HEK293 (cell line): ENCODE data around the gene RBMS1.

Experiments
- CTCF ChIA-PET: fragments of 350-600 bp; formaldehyde crosslinking; extraction: SDS; loops from one replicate; lab custom pipeline; 2021; ENCODE audit warnings: antibody characterized with exemption; lab: Yijun Ruan, JAX
- POLR2A ChIA-PET: fragments of 300-600 bp; formaldehyde crosslinking; extraction: SDS; loops from one replicate; lab custom pipeline; 2020; ENCODE audit warnings: antibody characterized with exemption, inconsistent platforms; lab: Yijun Ruan, JAX
- H3K27ac ChIP-seq: fragments of 200-500 bp; sonication (Bioruptor generic); 2 replicates; pipeline ENCODE4 v1.5.1; 2014; ENCODE audit warnings: low read depth, low read length, control low read depth, inconsistent platforms; ENCODE audit errors: extremely low read depth
- H3K36me3 ChIP-seq, 2 experiments: fragments of 200-500 bp in 1 of 2; sonication (Bioruptor generic) in 1 of 2; 1 replicate in 1 of 2; 2 replicates in 1 of 2; pipeline ENCODE4 v1.5.1; 2014 to 2017; ENCODE audit warnings: inconsistent platforms in 2 of 2, low read length in 2 of 2; ENCODE audit not compliant: control insufficient read depth in 2 of 2, insufficient read depth in 1 of 2
- H3K4me1 ChIP-seq: fragments of 200-500 bp; sonication (Bioruptor generic); 2 replicates; pipeline ENCODE4 v1.5.1; 2014; ENCODE audit warnings: mild to moderate bottlenecking, low read length, inconsistent platforms; ENCODE audit not compliant: control insufficient read depth, insufficient read depth
- H3K4me3 ChIP-seq: 2 replicates; pipeline ENCODE4 v1.5.1; 2011; ENCODE audit warnings: low read depth, mild to moderate bottlenecking, control low read depth, low read length, moderate library complexity
- H3K9me3 ChIP-seq: fragments of 200-500 bp; sonication (Bioruptor generic); 2 replicates; pipeline ENCODE4 v1.5.1; 2014; ENCODE audit warnings: low read depth, low read length, inconsistent platforms; ENCODE audit not compliant: control insufficient read depth, insufficient read depth
- GLIS2 ChIP-seq: fragments of 450-650 bp; formaldehyde crosslinking; IDR thresholded peaks from 2 replicates; pipeline ENCODE4 v1.5.1; 2016; ENCODE audit warnings: missing biosample characterization, missing genetic modification characterization
- HIC1 ChIP-seq: fragments of 450-650 bp; formaldehyde crosslinking; IDR thresholded peaks from 2 replicates; pipeline ENCODE4 v1.5.1; 2016; ENCODE audit warnings: missing biosample characterization, missing genetic modification characterization
- INSM2 ChIP-seq: fragments of 450-650 bp; formaldehyde crosslinking; IDR thresholded peaks from 2 replicates; pipeline ENCODE4 v1.5.1; 2016; ENCODE audit warnings: missing biosample characterization, missing genetic modification characterization
- KLF1 ChIP-seq: fragments of 450-650 bp; formaldehyde crosslinking; IDR thresholded peaks from 2 replicates; pipeline ENCODE4 v1.5.1; 2016; ENCODE audit warnings: missing biosample characterization, missing genetic modification characterization
- KLF9 ChIP-seq: fragments of 450-650 bp; formaldehyde crosslinking; IDR thresholded peaks from 2 replicates; pipeline ENCODE4 v1.5.1; 2016; ENCODE audit warnings: missing biosample characterization, missing genetic modification characterization, low read depth
- OSR2 ChIP-seq: fragments of 450-650 bp; formaldehyde crosslinking; IDR thresholded peaks from 2 replicates; pipeline ENCODE4 v1.5.1; 2016; ENCODE audit warnings: missing biosample characterization, missing genetic modification characterization
- OVOL3 ChIP-seq: fragments of 450-650 bp; formaldehyde crosslinking; IDR thresholded peaks from 2 replicates; pipeline ENCODE4 v1.5.1; 2016; ENCODE audit warnings: missing biosample characterization, missing genetic modification characterization
- SCRT2 ChIP-seq: fragments of 450-650 bp; formaldehyde crosslinking; IDR thresholded peaks from 2 replicates; pipeline ENCODE4 v1.5.1; 2016; ENCODE audit warnings: missing biosample characterization, missing genetic modification characterization
- ZBTB17 ChIP-seq: fragments of 450-650 bp; formaldehyde crosslinking; IDR thresholded peaks from 2 replicates; pipeline ENCODE4 v1.5.1; 2016; ENCODE audit warnings: missing biosample characterization, missing genetic modification characterization
- ZBTB26 ChIP-seq: fragments of 450-650 bp; formaldehyde crosslinking; optimal IDR thresholded peaks from 2 replicates; pipeline ENCODE3; 2016; ENCODE audit warnings: missing biosample characterization, mild to moderate bottlenecking, missing genetic modification characterization
- ZBTB49 ChIP-seq: fragments of 450-650 bp; formaldehyde crosslinking; IDR thresholded peaks from 2 replicates; pipeline ENCODE4 v1.5.1; 2016; ENCODE audit warnings: missing biosample characterization, missing genetic modification characterization, low read depth
- ZNF16 ChIP-seq: fragments of 450-650 bp; formaldehyde crosslinking; IDR thresholded peaks from 2 replicates; pipeline ENCODE4 v1.5.1; 2016; ENCODE audit warnings: low read depth, missing biosample characterization, missing genetic modification characterization
- ZNF184 ChIP-seq: fragments of 450-650 bp; IDR thresholded peaks from 2 replicates; pipeline ENCODE4 v1.5.1; 2018; ENCODE audit warnings: missing biosample characterization, mild to moderate bottlenecking, missing genetic modification characterization
- ZNF341 ChIP-seq: fragments of 450-650 bp; formaldehyde crosslinking; IDR thresholded peaks from 2 replicates; pipeline ENCODE4; 2016; ENCODE audit warnings: low read depth, missing biosample characterization, missing genetic modification characterization
- ZNF350 ChIP-seq: fragments of 450-650 bp; formaldehyde crosslinking; IDR thresholded peaks from 2 replicates; pipeline ENCODE4 v1.5.0; 2017; ENCODE audit warnings: missing biosample characterization, mild to moderate bottlenecking, missing genetic modification characterization
- ZNF391 ChIP-seq: fragments of 450-650 bp; formaldehyde crosslinking; IDR thresholded peaks from 2 replicates; pipeline ENCODE4 v1.5.1; 2016; ENCODE audit warnings: low read depth, missing biosample characterization, missing genetic modification characterization, borderline replicate concordance
- ZNF423 ChIP-seq: fragments of 450-650 bp; formaldehyde crosslinking; IDR thresholded peaks from 2 replicates; pipeline ENCODE4 v1.5.1; 2016; ENCODE audit warnings: missing biosample characterization, missing genetic modification characterization
- ZNF510 ChIP-seq: fragments of 450-650 bp; formaldehyde crosslinking; IDR thresholded peaks from 2 replicates; pipeline ENCODE4 v1.5.1; 2018; ENCODE audit warnings: mild to moderate bottlenecking, missing genetic modification characterization, missing biosample characterization; ENCODE audit not compliant: insufficient replicate concordance
- ZNF521 ChIP-seq: fragments of 450-650 bp; formaldehyde crosslinking; IDR thresholded peaks from 2 replicates; pipeline ENCODE4 v1.5.1; 2017; ENCODE audit warnings: missing biosample characterization, mild to moderate bottlenecking, missing genetic modification characterization
- ZNF560 ChIP-seq: fragments of 450-650 bp; formaldehyde crosslinking; IDR thresholded peaks from 2 replicates; pipeline ENCODE4 v1.5.1; 2017; ENCODE audit warnings: missing biosample characterization, missing genetic modification characterization, borderline replicate concordance
- ZNF626 ChIP-seq: fragments of 450-650 bp; sonication (Bioruptor Pico); formaldehyde crosslinking; IDR thresholded peaks from 2 replicates; pipeline ENCODE4 v1.5.1; 2018; ENCODE audit warnings: missing biosample characterization, missing genetic modification characterization, inconsistent platforms
- ZNF629 ChIP-seq: fragments of 450-650 bp; formaldehyde crosslinking; IDR thresholded peaks from 2 replicates; pipeline ENCODE4 v1.5.1; 2017; ENCODE audit warnings: missing biosample characterization, missing genetic modification characterization
- ZNF843 ChIP-seq: fragments of 450-650 bp; formaldehyde crosslinking; IDR thresholded peaks from 2 replicates; pipeline ENCODE4 v1.5.1; 2016; ENCODE audit warnings: missing biosample characterization, missing genetic modification characterization
- ZSCAN30 ChIP-seq: fragments of 450-650 bp; IDR thresholded peaks from 2 replicates; pipeline ENCODE4 v1.5.1; 2018; ENCODE audit warnings: missing biosample characterization, mild to moderate bottlenecking, missing genetic modification characterization, moderate library complexity

The RBMS1 gene

GRCh38 chr2:160283675-160284074 is 209.9 kb downstream of the RBMS1 start (continued):
- TF ChIP-seq ZBTB49 (tag by site-specific recombination): no peak
- TF ChIP-seq ZNF629 (tag by site-specific recombination): no peak
- TF ChIP-seq ZNF626: no peak
- no peak for TF ChIP-seq INSM2
- TF ChIP-seq ZNF510 (tag by site-specific recombination): no peak
- TF ChIP-seq ZNF521 (tag by site-specific recombination): no peak
- no peak for TF ChIP-seq ZNF341 (tag by site-specific recombination)
- TF ChIP-seq ZSCAN30 (tag by site-specific recombination): no peak
- TF ChIP-seq ZBTB17 (tag by site-specific recombination): no peak
- no peak for TF ChIP-seq ZBTB26 (tag by site-specific recombination)
- TF ChIP-seq KLF9 (tag by site-specific recombination): no peak

GRCh38 chr2:160282063-160282580 is 211.5 kb downstream of the RBMS1 start:
- no peaks in the 10 kb centered on the region for H3K4me1 ChIP-seq
- H3K4me3 ChIP-seq: no peak overlapping the region
- ChIA-PET POLR2A (interaction anchor here (1.3 kb wide), 1 partner anchor 12 kb away, joined by 3 read pairs; no protein-coding TSS in a partner anchor), CTCF (interaction anchor here (1.4 kb wide), 1 partner anchor 42 kb away, joined by 4 read pairs; no protein-coding TSS in a partner anchor)
- TF ChIP-seq ZNF521 (tag by site-specific recombination) (no peak), ZNF510 (tag by site-specific recombination) (no peak), ZNF843 (tag by site-specific recombination) (no peak), ZNF423 (tag by site-specific recombination) (no peak), ZNF16 (no peak), ZNF560 (tag by site-specific recombination) (no peak), OVOL3 (no peak), HIC1 (tag by site-specific recombination) (no peak), SCRT2 (tag by site-specific recombination) (no peak), OSR2 (no peak), ZNF391 (no peak), ZNF350 (tag by site-specific recombination) (no peak), ZNF184 (tag by site-specific recombination) (no peak), KLF1 (no peak), GLIS2 (tag by site-specific recombination) (no peak)
- H3K36me3 ChIP-seq: peaks cover 8 to 52% of the 10 kb centered on the region in 2 experiments
- H3K9me3 ChIP-seq: no peaks in the 10 kb centered on the region
- no peak overlapping the region for H3K27ac ChIP-seq
